Activated naive CD4-positive, alpha-beta T cell treated with anti-CD3 and anti-CD28 coated beads, Interleukin-2, amount 10 ng/mL, durations not matched to agents 7 days and 5 days (primary cell): ENCODE results near the gene CRKL.
A peak's percentile ranks its signal among the peaks of the same experiment; 100 is the strongest.

Experiments used
- CTCF ChIA-PET: fragments of 350-600 bp; sonication (Branson Sonifier 250); formaldehyde crosslinking; loops from one replicate; lab custom pipeline; 2021; ENCODE audit warnings: antibody characterized with exemption; lab: Charles Lee
- DNase-seq: peaks from one replicate; pipeline ENCODE4 v3.0.0-alpha.2; 2020
- H3K27ac Mint-ChIP-seq: one replicate; pipeline ENCODE4 v1.8.0; 2021; ENCODE audit warnings: mild to moderate bottlenecking, moderate library complexity, mixed read lengths
- H3K27me3 Mint-ChIP-seq: one replicate; pipeline ENCODE4 v1.8.0; 2021; ENCODE audit warnings: mild to moderate bottlenecking, mixed read lengths
- H3K36me3 Mint-ChIP-seq: one replicate; pipeline ENCODE4 v1.8.0; 2021; ENCODE audit warnings: mixed read lengths
- H3K4me1 Mint-ChIP-seq: one replicate; pipeline ENCODE4 v1.8.0; 2021; ENCODE audit warnings: mixed read lengths
- H3K4me3 Mint-ChIP-seq: one replicate; pipeline ENCODE4 v1.8.0; 2021; ENCODE audit warnings: mild to moderate bottlenecking, moderate library complexity, mixed read lengths
- H3K9me3 Mint-ChIP-seq: one replicate; pipeline ENCODE4 v1.8.0; 2021; ENCODE audit warnings: mixed read lengths

Gene CRKL

GRCh38 chr22:20998411-20999336, 81.5 kb downstream of the CRKL start:
- peaks cover 21% of the 10 kb centered on the region for H3K36me3 Mint-ChIP-seq

DNA sequence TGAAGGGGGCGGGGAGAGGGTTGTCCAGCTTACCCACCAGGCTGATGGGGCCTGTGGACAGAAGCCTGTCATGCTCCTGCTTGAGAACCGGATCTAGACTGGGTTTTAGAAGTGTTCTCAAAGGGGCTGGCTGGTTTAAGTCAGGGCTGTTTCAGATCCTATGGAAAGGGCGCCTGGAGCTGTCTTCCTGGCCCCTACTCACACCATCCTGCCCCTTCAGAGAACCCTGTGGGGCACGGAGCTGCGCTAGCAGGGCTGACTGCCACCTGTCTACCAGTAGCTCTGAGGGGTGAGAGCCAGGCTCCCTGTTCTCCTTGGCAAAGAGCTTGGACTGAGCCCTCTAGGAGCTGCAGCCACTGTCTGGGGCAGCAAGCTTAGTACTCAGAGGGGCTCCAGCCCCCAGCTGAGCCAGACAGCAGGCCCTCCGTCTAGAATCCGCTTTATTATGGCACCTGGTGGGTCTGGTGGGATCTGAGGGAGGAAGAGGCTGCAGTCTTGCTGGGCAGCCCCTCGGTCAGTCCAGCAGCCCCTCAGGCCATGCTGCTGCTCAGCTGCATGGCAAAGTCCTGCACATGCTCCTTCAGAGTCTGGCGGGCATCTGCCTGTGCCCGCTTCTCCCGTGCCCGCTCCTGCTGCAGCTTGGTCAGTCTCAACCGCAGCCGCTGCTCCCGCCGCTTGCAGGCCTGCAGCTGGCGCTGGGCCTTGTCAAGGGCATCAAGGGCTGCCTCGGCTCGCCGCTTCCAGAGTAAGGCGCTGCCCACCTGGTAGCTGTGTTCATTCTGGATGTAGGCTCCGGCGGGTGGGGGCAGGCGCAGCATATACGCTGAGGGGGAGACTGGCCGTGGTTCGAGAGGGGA, 82.4 kb downstream of the CRKL start:
- DNase-seq: no peak
- no peaks in the 10 kb centered on the region for H3K9me3 Mint-ChIP-seq
- peak overlapping the region; percentile 94 for H3K4me3 Mint-ChIP-seq
- peaks cover 39% of the 10 kb centered on the region for H3K4me1 Mint-ChIP-seq
- CTCF ChIA-PET: interaction anchor here (2.8 kb wide), 1 partner anchor 18 kb away, joined by 8 read pairs; the partner anchor contains the start of gene LZTR1
- H3K27ac Mint-ChIP-seq: no peak overlapping the region
- no peaks in the 10 kb centered on the region for H3K27me3 Mint-ChIP-seq
- H3K36me3 Mint-ChIP-seq: peaks cover 21% of the 10 kb centered on the region

More at GRCh38 chr22:20998411-20999336, 81.5 kb downstream of the CRKL start:
- Mint-ChIP-seq H3K4me1 (peaks cover 34% of the 10 kb centered on the region), H3K27me3 (no peaks in the 10 kb centered on the region), H3K27ac (peak overlapping the region; percentile 60), H3K4me3 (no peak overlapping the region), H3K9me3 (no peaks in the 10 kb centered on the region)
- no peak for DNase-seq
- CTCF ChIA-PET: interaction anchor here (2.8 kb wide), 1 partner anchor 17 kb away, joined by 8 read pairs; the partner anchor contains the start of gene LZTR1

GRCh38 chr22:21000207-21000986, 83.2 kb downstream of the CRKL start:
- Mint-ChIP-seq H3K36me3 (peaks cover 16% of the 10 kb centered on the region), H3K4me1 (peaks cover 39% of the 10 kb centered on the region), H3K4me3 (peak overlapping the region; percentile 94), H3K27ac (peak overlapping the region; percentile 96), H3K9me3 (no peaks in the 10 kb centered on the region), H3K27me3 (no peaks in the 10 kb centered on the region)
- DNase-seq: no peak
- CTCF ChIA-PET: interaction anchor here (1.0 to 2.8 kb wide), 3 partner anchors 14 to 114 kb away, joined by 4 to 8 read pairs (median 4); partner anchors contain the start of gene LZTR1

DNA sequence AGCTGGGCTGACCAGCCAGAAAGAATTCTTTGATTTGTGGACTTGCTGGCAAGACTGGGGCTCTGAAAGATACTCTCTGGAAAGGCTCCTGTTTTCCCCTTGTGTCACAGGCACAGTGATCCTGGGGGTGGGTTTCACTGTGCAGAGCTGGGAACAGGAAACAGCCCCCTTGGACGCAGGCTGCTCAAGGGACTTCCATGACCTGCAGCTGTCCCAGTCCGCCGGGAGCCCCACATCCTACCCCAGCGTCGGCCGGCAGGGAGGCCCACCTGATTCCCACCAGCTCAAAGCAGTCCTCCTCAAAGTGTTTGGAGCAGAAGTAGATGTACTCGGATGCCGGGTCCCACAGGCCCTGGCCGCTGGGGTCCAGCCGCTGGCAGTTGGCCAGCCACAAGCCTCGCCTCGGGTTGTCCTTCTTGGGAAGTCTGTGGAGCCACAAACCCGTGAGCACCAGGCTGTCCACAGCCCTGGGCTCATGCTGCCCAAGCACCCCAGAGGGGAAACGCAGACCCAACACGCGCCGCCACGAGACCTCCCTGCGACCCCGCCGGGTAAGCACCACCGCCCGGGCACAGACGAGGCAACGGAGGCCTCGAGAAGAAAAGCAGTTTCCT, 83.9 kb downstream of the CRKL start:
- Mint-ChIP-seq H3K27ac (peak overlapping the region; percentile 96), H3K36me3 (peaks cover 15% of the 10 kb centered on the region), H3K4me3 (peak overlapping the region; percentile 94), H3K27me3 (no peaks in the 10 kb centered on the region), H3K4me1 (peaks cover 39% of the 10 kb centered on the region), H3K9me3 (no peaks in the 10 kb centered on the region)
- CTCF ChIA-PET: interaction anchor here (1.0 to 2.8 kb wide), 3 partner anchors 15 to 115 kb away, joined by 4 to 8 read pairs (median 4); partner anchors contain the start of gene LZTR1
- no peak for DNase-seq

DNA sequence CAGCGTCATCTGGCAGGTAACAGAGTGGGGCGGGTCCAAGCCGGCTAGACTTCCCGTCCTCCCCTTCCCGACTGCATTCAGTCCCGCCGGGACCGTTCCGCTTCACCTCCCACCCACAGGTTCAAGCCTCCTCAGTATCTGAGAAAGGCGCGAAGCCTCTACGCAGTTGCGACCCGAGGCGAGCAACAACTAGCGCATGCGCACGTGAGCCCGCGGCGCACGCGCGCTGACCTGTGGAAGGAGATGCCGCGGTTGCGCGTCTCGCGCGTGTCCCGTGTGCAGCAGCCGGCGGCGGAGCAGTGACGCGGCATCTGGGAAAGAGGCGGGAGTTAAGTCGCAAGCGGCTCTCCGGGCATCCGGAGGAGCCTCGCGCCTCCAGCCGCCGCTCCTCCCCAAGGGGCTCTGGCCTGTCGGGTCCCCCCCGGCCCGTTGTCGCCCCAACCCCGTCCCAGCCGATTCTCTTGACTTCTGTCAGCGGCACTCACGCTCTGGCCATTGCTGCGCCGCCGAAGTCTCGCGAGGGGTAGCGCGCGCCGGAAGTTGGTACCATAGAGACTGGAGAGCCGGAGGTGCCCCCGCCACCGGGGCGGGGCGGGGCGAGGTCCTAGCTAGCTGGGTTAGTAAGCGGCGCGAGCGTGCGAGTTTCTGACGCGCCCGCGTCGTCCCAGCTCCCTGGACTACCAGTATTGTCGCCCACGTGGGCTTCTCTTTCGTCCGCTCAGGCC, 84.6 kb downstream of the CRKL start, which contains the start of gene THAP7:
Gene THAP7 (minus strand): TSS at position 518 of the 725 bp plus-strand sequence. CDS start 207 bp downstream, at position 311.
- Mint-ChIP-seq H3K27me3 (no peaks in the 10 kb centered on the region), H3K4me1 (peaks cover 39% of the 10 kb centered on the region), H3K36me3 (peaks cover 10% of the 10 kb centered on the region), H3K9me3 (no peaks in the 10 kb centered on the region), H3K27ac (peak within 1 kb of the TSS; percentile 96), H3K4me3 (peak within 1 kb of the TSS; percentile 94)
- peak; percentile 98 for DNase-seq
- CTCF ChIA-PET: interaction anchor here (1.0 to 2.8 kb wide), 2 partner anchors 15 to 20 kb away, joined by 4 to 8 read pairs; partner anchors contain the start of gene LZTR1
